ENCODE measurements around the gene MOXD1. TPM values are rescaled to one million over a fixed set of nuclear protein-coding genes. Genes with fewer than 3 reads are reported as not detected.

MOXD1 gene
- total and polyA plus RNA-seq, 2 of the 8 experiments (the other 6 are each of a cell fraction or from before 2014, with no cell fraction given), result 1.6 to 3.5 TPM

DNA sequence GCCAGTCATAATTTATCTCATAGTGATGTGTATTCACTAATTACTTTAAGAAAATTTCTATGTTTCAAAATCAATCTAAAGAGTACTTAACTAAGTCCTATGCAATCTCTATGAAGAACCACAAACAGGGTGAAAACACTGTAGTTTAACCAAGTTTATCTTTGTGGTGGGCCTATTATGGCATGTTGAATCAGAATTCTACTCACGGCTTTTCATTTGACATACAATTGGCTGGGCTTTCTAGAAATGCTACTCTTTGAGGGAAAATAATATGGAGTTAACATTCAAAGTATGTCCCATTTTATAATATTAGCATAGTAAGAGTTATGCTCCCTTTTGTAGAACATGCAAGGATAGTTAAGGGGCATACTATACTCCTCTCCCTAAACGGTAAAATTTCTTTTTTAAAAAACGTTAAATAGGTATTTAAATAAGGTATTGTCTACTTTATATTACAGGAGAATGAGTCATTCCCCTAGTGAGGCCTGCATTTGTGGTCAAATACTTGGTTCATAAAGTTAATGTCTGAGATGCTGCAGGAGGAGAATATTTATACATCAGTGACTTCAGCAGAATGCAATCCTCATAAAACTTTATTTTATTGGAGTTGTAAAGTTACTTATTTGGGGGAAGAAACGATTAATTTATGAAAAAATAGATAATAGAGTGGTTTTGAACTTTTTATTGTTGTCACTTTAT lies 1.8 kb downstream of the MOXD1 start:
- Histone ChIP-seq H2BK5ac (ENCODE audit: low read depth, low read length) (no peak overlapping the region), H3K79me1 (ENCODE audit: low read depth, low read length) (no peaks in the 10 kb centered on the region), H3K56ac (replicated peaks; ENCODE audit: insufficient read length, low read depth, low read length) (no peak overlapping the region), H2AFZ (ENCODE audit: low read length) (no peak overlapping the region), H2BK120ac (replicated peaks; ENCODE audit: low read depth, low read length) (no peak overlapping the region), H4K20me1 (replicated peaks in 1 of 2; ENCODE audit: control insufficient read depth in 1 of 2, insufficient read depth in 2 of 2, low read length in 2 of 2) (no peaks in the 10 kb centered on the region), H4K5ac (ENCODE audit: insufficient read length, low read depth, low read length) (no peak overlapping the region), H3K9ac (replicated peaks in 1 of 4; ENCODE audit: extremely low read depth in 1 of 4, low read depth in 3 of 4, low read length in 3 of 4) (no peak overlapping the region), H3K18ac (ENCODE audit: extremely low read depth, low read length) (no peak overlapping the region), H2BK12ac (ENCODE audit: low read depth, low read length) (no peak overlapping the region), H3K27ac (ENCODE audit: low read depth, low read length) (no peak overlapping the region), H3K14ac (ENCODE audit: insufficient read length) (no peak overlapping the region), H3K27me3 (replicated peaks in 1 of 4; ENCODE audit: control insufficient read depth in 3 of 4, extremely low read depth in 1 of 4, insufficient read depth in 3 of 4, low read length in 3 of 4) (peaks cover 6 to 43% (median 34%) of the 10 kb centered on the region in 4 experiments), H3K9me3 (ENCODE audit: insufficient read depth in 2 of 2, low read depth in 1 of 2, low read length in 1 of 2) (no peaks in the 10 kb centered on the region; a peak in 1 of 4 replicates), H4K91ac (replicated peaks; ENCODE audit: insufficient read length, low read length) (no peak overlapping the region), H3K36me3 (ENCODE audit: control insufficient read depth in 2 of 4, insufficient read depth in 4 of 4, low read length in 3 of 4) (no peaks in the 10 kb centered on the region), H2BK15ac (ENCODE audit: low read length) (no peak overlapping the region), H4K8ac (ENCODE audit: extremely low read depth, insufficient read depth, low read length) (no peak overlapping the region), H2AK5ac (ENCODE audit: low read depth, low read length) (no peak overlapping the region), H3K23me2 (ENCODE audit: low read depth, low read length) (peaks cover 12% of the 10 kb centered on the region), H2BK20ac (ENCODE audit: low read length) (no peak overlapping the region), H3K23ac (ENCODE audit: insufficient read length) (no peak overlapping the region), H3K4ac (replicated peaks; ENCODE audit: insufficient read length, low read depth, low read length) (no peak overlapping the region), H3K4me2 (ENCODE audit: insufficient read depth in 1 of 2, low read depth in 2 of 2, low read length in 2 of 2) (no peak overlapping the region; a peak in 1 of 4 replicates), H3K4me1 (replicated peaks in 1 of 4; ENCODE audit: control insufficient read depth in 3 of 4, insufficient read depth in 4 of 4, low read length in 3 of 4) (no peaks in the 10 kb centered on the region; a peak in 2 of 7 replicates), H3K4me3 (ENCODE audit: extremely low read depth in 1 of 4, insufficient read depth in 2 of 4, low read depth in 3 of 4, low read length in 4 of 4) (no peak overlapping the region), H3K79me2 (ENCODE audit: control insufficient read depth in 1 of 2, insufficient read depth in 2 of 2, low read length in 2 of 2) (no peaks in the 10 kb centered on the region)
- no peak for TF ChIP-seq KDM4A (IDR thresholded peaks at IDR 0.05; ENCODE audit: low read depth, low read length, severe bottlenecking)
- TF ChIP-seq TEAD4 (IDR thresholded peaks at IDR 0.05; ENCODE audit: low read depth, low read length), result no peak
- no peak for TF ChIP-seq RBBP5 (IDR thresholded peaks at IDR 0.05; ENCODE audit: borderline replicate concordance, low read depth, low read length)
- no peak for TF ChIP-seq RNF2 (IDR thresholded peaks at IDR 0.05; ENCODE audit: borderline replicate concordance, low read depth, low read length, missing control alignments, poor library complexity, severe bottlenecking)
- TF ChIP-seq CHD1 (IDR thresholded peaks at IDR 0.05; ENCODE audit: low read depth, low read length), result no peak
- no peak for TF ChIP-seq TAF7 (optimal IDR thresholded peaks at IDR 0.05; ENCODE audit: borderline replicate concordance, low read depth, low read length)
- no peak for DNase-seq (ENCODE audit: low read depth in 1 of 2, low spot score in 2 of 2)
- FAIRE-seq, result no peak
- POLR2A ChIA-PET (ENCODE audit: partially characterized antibody), result no interaction called here
- CTCF ChIA-PET (ENCODE audit: partially characterized antibody), result no interaction called here
- WGBS, 2 experiments (ENCODE audit: extremely low coverage in 1 of 2, insufficient coverage in 1 of 2, insufficient read length in 1 of 2, insufficient replicate concordance in 2 of 2, low coverage in 1 of 2, low lambda C conversion rate in 2 of 2, missing lambda C conversion rate in 1 of 2), result 73 to 100% methylated on average over 1 to 4 of the region's 4 CpGs
